Liver (tissue), 3 donors: ENCODE data around the gene GRM1.

Experiments
- CTCF ChIP-seq: fragments of 150-350 bp; IDR thresholded peaks from 2 replicates; pipeline ENCODE4 v1.5.1; 2017; ENCODE audit warnings: improper control_type of control experiment, low read depth, low read length; ENCODE audit not compliant: missing input control
- EGR1 ChIP-seq, 2 donors: IDR thresholded peaks; 2 replicates each; pipeline ENCODE4 v1.6.1; 2016 to 2018; ENCODE audit warnings: antibody characterized with exemption in 2 of 2, low read depth in 2 of 2
- FOXA1 ChIP-seq: IDR thresholded peaks from 2 replicates; pipeline ENCODE4 v1.6.1; 2016; ENCODE audit warnings: antibody characterized with exemption
- GABPA ChIP-seq, 2 donors: IDR thresholded peaks in 1 of 2; conservative IDR thresholded peaks in 1 of 2; 2 replicates each; pipeline ENCODE4 v1.6.1; 2016; ENCODE audit warnings: antibody characterized with exemption in 2 of 2, mild to moderate bottlenecking in 1 of 2, moderate library complexity in 1 of 2
- JUND ChIP-seq, 2 donors: IDR thresholded peaks; 2 replicates each; pipeline ENCODE4 v1.6.1; 2016; ENCODE audit warnings: antibody characterized with exemption in 2 of 2
- RAD21 ChIP-seq, 2 donors: IDR thresholded peaks; 2 replicates each; pipeline ENCODE4 v1.6.1; 2016; ENCODE audit warnings: antibody characterized with exemption in 2 of 2, mild to moderate bottlenecking in 2 of 2
- SP1 ChIP-seq: IDR thresholded peaks from 2 replicates; pipeline ENCODE4 v1.6.1; 2018; ENCODE audit warnings: antibody characterized with exemption, mild to moderate bottlenecking
- TF ChIP-seq, protein P1 (sequence below): IDR thresholded peaks from 2 replicates; pipeline ENCODE4 v1.6.1; 2016; ENCODE audit warnings: antibody characterized with exemption
- TF ChIP-seq, protein P2 (sequence below): IDR thresholded peaks from 2 replicates; pipeline ENCODE4 v1.6.1; 2016; ENCODE audit warnings: antibody characterized with exemption
- donor health status: healthy.
- donor health status: healthy.

DNA sequence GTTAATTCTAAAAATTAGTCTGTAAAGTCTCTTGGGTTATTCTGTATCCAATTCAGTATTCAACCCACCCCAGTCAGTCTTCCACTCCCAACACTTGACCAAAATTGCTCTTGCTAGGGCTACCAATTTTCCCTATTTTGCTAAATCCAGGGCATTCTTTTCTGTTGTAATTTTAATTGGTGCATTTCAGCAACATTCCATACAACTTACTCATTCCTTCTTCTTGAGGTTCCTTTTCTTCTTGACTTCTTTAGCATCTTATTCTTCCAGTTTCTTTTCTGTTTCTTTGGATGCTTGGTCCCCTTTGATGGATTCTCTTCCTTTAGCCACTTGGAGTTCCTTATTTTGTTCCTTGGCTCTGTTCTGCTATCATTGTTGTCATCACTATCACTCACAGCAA lies 11.2 kb upstream of the GRM1 start:
- no peak for TF ChIP-seq CTCF
- TF ChIP-seq, protein P1, sequence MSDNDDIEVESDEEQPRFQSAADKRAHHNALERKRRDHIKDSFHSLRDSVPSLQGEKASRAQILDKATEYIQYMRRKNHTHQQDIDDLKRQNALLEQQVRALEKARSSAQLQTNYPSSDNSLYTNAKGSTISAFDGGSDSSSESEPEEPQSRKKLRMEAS: no peak
- TF ChIP-seq SP1: no peak
- TF ChIP-seq, protein P2, sequence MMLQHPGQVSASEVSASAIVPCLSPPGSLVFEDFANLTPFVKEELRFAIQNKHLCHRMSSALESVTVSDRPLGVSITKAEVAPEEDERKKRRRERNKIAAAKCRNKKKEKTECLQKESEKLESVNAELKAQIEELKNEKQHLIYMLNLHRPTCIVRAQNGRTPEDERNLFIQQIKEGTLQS: no peak
- no peak for TF ChIP-seq FOXA1
- no peak for TF ChIP-seq EGR1 (IDR thresholded peaks at IDR 0.05; ENCODE audit: low read depth in 2 of 2)
- TF ChIP-seq GABPA (IDR thresholded peaks at IDR 0.05 in 1 of 2, conservative IDR thresholded peaks at IDR 0.05 in 1 of 2): no peak
- TF ChIP-seq JUND (IDR thresholded peaks at IDR 0.05): no peak
- TF ChIP-seq RAD21 (IDR thresholded peaks at IDR 0.05): no peak
